T-helper 2 cell (primary cell): ENCODE results near the gene TTC7B.

ENCODE experiments used
- DNase-seq, 5 experiments: peaks; one replicate each; pipeline versions ENCODE4 v3.0.0 to v3.0.0-alpha.2; 2012 to 2022

The TTC7B gene

DNA sequence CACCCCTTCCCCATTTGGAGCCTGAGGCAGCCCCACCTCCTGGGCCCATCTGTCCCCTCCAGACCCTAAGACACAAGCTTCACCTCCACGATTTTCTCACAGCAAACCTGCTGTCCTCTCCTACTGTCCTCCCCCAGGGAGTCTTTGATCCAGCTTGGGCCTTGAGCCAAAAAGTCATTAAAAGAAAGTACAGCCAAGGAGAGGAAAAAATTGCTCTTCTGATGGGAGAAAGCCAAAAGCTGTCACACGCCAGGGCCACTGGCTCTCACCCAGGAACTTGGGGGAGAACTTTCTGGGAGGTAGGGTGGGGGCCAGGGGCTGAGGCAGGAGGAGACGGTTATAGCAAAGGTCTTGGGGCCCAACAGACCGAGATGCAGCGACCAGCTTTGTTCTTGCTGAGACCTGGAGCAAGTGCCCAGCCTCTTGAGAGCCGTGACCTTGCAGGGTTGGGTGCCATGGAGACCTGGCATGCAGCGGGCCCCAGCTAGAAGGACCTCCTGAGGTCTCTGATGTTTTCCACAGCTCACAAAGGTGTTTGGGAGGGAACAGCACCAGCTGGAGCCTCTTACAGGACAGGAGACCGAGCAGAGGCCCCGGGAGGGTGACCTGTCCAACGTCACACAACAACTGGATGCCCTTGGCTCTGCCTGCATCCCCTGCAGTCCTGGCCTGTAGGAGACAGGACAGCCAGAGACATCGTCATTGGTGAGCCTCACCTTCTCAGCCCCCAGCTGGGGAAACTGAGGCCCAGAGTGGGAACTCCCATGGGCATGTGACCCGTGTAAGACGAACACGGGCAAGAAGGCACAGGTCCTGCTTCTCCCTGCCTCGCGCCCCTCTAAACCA is 294.9 kb downstream of the TTC7B start:
- no peak for DNase-seq

GRCh38 chr14:90520326-90520725 is 295.9 kb downstream of the TTC7B start:
- no peak for DNase-seq

DNA sequence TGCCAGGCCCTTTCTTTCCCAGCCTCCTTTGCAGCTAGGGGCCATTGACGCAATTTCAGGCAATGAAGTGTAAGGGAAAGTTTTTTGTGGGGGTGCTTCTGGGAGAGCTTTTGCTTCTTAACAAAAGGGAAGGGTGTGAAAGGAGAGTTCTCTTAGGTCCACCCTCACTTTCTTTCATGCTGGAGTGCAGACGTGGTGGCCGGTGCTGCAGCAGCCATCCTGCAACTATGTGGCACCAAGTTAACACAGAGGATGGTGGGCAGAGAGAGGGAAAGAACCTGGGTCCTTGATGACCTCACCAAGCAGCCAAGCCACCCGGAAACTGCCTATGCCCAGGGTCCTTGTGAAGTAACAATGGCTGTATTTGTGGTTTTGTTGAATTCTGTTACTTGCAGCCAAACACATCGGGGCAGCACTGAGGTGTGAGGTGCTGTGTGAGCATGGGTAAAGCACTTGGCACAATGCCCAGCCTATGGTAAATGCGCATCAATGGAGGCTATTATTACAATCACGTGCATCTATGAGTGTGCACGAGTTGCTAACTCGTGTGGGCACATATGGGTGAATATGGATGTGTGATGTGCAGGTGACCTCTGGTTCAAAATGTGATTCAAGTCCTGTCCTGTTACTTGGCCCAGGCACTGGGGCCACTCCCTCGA is 296.8 kb downstream of the TTC7B start:
- DNase-seq = no peak

DNA sequence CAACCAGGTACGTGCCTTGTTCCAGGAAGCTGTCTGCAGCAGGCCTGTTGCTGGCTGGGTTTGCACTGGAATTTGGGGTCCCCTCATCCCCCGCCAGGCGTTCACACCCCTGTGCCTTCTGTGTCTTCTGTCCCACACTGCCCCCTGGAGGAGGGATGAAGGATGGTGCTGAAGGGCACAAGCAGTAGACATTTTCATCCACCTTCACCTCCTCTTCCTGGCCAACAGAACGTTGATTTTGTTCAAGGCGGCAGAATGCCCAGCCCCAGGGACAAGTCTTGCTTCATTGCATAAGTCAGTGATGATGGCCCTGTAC is 297.3 kb downstream of the TTC7B start:
- DNase-seq = peak in 3 of 5 experiments; percentile 13 to 43 (median 38)

DNA sequence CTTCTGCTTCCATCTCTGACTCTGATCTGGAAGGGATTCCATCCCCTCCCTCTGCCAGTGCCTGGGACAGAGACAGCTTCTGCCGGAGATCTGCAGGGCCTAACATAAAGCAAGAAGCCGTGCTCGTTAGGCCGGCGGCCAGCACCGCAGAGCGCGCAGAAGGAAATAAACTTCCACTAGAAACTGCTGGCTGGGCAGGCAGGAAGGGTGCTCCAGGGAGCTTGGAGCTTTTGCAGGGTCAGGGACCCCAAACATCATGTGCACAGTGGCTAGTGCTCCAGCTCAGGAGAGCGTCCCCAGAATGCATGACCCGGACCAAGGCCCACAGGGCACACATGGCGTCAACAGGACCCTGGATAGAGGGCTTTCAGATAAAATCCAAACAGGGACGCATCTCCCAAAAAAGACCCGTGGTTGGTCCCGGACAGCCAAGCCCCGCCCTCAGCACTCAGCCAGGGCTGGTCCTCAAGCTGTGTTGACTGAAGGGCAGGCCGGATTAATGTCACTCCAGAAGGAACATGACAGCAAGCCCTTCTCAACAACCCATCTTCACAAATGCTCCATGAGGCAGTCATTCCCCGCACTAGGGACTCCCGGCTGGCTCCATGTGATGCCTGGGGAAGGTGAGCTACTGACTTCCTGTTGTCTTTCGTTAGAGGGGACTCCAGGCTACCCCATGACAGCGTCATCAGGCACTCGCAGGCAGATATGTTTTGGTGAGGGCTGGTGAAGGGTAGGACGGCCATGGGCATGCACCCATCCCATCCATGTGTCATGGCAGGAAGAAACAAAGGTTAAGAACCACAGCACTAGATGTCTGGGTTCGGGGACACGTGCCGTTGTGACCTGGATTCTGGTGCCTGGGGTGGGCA is 297.9 kb downstream of the TTC7B start:
- no peak for DNase-seq

DNA sequence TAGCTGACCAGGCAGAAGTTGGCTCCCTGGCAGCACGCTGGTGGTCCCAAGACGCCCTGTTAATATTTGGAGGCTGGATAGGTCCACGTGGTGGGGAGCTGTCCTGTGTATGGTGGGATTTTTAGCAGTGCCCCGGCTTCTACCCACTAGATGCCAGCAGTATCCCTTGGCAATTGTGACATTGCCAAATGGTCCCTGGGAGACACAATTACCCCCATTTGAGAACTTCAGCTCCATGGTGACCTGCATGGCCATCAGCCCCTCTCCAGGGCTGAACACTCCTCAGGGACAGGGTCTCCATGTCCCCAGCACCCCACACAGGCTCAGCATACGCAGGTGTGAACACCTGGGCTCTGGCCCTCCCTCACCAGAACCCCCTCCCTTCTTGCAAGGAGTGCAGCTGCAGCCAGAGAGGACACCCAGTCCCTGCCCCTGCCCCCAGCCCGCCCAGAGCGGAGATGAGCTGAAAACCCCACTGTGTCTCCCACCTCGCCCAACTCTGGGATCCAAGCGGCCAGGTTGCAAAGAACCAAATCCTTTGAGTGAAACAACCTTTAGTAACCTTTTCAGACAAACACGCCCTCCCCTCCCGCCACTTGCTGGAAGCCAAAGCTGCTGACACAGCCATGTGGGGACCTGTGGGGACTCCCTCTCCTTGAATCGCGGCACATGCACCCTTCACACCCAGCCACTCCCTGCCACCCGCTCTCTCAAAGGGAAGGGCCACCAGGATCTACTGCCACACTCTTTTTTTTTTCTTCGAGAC is 299.0 kb downstream of the TTC7B start:
- no peak for DNase-seq

- DNase-seq = no peak
Observed at GRCh38 chr14:90514566-90514965, 301.7 kb downstream of the TTC7B start.

- no peak for DNase-seq
Observed at GRCh38 chr14:90514015-90514398, 302.2 kb downstream of the TTC7B start.

DNA sequence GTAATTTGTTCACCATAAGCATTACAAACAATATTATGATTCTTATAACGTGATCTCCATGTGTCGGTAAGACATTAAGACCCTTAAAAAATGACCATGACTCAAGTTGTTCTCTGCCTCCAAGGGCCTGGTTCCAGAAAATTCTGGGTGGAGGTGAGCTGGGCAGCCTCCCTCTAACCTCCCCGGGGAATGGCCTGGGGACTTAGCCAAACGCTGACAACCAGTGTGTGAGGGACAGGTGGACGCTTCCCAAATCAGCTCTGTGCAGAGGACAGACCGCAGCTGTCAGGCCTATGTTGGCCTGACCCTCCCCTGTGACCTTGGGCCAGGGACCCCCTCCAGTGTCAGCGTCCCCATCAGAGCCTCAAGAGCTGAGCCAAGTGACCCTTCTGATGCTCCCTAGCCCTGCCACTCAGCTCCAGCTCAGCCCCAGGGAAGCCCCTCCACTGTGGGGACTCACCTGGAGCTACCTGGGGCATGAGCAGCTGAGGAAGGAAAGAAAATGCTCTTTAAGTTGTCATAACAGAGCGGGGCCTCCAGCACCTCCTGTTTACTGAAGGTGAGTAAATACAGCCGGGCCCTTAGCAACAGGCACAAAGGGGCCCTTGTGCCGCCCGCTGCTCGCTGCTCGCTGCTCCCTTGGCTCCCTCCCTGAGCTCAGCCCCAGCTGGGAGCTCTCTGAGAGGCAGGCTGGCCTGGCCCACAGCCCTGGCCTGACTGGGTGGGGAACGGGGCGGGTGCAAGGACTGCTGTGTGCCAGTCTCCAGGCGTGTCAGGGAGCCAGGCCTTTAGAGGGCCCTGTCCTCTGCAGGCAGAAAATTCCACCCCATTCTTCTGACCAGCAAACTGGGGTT is 302.8 kb downstream of the TTC7B start:
- DNase-seq = no peak

DNA sequence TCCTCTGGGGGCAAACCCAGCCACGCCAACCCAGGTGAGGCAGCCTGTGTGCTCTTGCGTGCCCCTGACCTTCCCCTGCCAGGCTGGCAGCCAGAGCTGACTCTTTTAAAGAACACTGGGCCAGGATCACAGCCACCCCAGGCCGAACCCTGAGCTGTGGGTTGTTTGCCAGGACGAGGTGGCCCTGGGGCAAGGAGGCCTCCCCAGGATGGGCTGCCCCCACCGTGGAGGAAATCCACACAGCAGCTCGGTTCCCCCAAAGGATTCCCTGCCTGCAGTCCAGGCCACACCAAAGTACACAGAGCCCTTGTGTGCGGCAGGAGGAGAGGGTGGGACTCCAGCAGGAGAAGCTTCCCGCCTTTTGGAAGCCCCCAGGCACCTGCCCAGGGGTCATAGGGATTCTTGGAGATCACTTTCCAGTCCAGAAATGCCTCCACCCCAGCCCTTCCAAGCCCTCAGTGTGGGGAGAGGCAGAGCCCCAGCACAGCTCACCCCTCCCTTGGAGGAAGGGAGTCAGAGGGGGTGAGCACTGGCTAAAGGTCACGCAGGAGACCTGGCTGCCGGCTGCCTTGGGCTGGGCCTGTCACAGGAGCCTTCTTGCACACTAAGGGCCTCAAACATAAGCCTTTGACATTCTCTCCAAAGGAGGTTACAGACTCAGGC is 303.8 kb downstream of the TTC7B start:
- DNase-seq = no peak

- DNase-seq = no peak
Observed at GRCh38 chr14:90511795-90512328, 304.4 kb downstream of the TTC7B start.

DNA sequence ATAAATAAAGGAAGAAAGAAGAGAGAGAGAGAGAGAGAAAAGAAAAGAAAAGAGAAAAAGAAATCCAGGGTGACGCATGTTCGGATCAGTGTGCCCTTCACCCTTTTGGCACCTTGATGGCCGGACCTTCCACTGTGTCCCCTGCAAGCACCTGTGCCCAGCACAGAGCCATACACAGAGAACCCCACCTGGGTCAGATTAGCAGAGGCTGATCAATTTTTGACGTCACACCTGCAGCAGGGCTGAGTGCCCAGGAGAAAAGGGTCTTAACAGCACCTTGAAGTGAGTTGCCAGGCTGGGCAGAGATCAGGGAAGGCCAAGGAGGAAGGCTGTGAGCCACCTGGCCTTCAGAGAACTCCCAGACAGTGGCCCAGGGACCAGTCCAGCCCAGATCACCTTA is 305.0 kb downstream of the TTC7B start:
- no peak for DNase-seq

DNA sequence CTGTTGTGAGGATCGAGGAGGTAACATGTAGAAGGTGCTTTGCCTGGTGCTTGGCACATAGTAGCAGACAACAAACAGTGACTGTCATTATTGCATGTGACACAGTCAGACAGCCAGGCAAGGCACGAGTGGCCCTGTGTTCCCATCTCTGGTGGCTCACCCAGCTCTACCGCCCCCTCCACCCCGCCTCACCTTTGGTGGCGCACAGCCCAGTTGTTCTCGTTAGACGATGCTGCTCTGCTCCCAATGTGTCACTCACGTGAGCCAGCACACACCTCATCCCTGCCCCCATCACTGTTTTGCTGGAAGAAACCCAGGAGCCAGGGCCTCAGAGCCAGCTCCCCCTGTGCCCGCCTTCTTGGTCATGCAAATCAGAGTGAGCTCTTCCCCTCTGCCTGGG is 306.1 kb downstream of the TTC7B start:
- no peak for DNase-seq

DNA sequence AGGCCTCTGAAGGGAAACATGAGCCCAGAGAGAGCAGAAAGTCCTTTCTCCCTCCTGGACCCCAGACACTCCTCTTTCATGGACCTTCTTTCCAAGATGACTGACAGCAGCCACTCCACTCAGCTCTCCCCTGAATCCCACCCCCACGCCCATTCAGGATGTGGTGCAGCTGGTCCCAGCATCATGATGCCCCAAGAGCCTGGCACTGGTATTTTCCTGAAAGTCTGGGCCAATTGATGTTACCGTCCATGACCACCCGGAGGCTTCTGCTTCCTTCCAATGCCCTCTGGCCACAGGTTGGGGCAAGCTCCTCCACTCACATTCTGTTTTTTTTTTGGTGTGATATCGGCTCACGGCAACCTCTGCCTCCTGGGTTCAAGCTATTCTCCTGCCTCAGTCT is 306.8 kb downstream of the TTC7B start:
- DNase-seq = no peak

GRCh38 chr14:90508536-90509254 is 307.5 kb downstream of the TTC7B start:
- no peak for DNase-seq

DNA sequence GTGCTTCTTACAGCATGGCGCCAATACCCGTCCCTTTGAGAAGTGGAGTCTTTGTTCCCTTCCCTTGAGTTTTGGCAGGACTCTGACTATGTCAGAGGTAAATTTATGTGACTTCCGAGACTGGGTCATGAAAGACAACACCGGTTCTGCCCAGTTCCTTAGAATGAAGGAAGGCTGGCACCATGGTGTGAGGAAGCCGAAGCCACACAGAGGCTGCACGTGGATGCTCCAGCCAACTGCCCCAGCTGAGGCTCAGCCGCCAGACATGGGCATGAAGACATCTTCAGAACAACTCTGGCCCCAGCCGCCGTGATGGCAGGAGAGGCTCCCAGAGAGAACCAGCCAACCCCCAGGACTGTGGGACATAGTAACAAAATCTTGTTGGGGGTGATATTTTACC is 308.2 kb downstream of the TTC7B start:
- no peak for DNase-seq

DNA sequence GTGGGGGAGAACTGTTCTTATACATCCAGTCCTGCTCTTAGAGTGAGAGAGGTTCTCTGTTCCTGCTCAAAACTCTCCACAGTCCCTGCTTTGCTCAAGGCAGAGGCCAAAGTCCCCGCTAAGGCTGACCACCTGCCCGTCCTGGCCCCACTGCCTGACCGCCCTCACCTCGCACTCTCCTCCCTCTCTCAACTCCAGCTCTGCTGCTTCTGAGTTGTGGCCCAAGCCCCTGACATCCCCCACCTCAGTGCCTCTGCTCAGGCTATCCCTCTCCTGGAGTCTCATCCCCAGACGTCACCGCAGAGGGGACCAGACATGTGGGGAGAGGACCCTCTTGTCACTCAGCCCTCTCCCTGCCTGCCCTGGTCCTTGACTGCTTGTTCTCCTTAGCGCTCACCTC is 308.8 kb downstream of the TTC7B start:
- DNase-seq = no peak

- DNase-seq = no peak
Observed at GRCh38 chr14:90506748-90507147, 309.5 kb downstream of the TTC7B start.

- DNase-seq = no peak
Observed at GRCh38 chr14:90505531-90505930, 310.7 kb downstream of the TTC7B start.

DNA sequence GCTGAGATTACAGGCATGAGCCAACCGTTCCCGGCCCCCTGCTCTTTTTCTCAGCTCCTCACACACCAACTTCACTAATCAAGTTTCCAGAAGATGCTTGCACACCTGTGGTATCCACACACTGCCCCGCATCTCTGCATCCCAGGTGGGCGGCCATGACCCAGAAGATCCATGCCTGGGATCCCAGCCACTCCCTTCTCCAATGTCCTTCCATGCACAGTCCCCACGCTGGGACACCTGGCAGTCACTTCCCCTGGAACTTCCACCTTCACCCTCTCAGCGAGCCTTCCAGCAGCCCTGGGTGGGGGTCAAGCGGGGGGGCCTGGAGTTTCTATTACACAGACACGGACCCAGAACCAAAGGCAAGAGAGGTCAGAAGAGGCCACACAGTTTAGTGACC is 311.6 kb downstream of the TTC7B start:
- DNase-seq = no peak
